ENCODE measurements around the gene KCNK13.
"Not testable (repeated sequence)": the region's sequence is repeated elsewhere in the genome, so short reads cannot be mapped to it uniquely, and the experiment has no call there.

Gene KCNK13

GRCh38 chr14:90188588-90188987, 126.8 kb downstream of the KCNK13 start:
- in situ Hi-C loops (cut with HindIII; ENCODE audit: low sequenced_read_pairs), result no loop called here

GRCh38 chr14:90191154-90191553, 129.4 kb downstream of the KCNK13 start:
- in situ Hi-C loops (cut with HindIII; ENCODE audit: low sequenced_read_pairs), result no loop called here

- in situ Hi-C loops (cut with HindIII; ENCODE audit: low sequenced_read_pairs), result no loop called here
Observed at GRCh38 chr14:90191585-90191984, 129.8 kb downstream of the KCNK13 start.

DNA sequence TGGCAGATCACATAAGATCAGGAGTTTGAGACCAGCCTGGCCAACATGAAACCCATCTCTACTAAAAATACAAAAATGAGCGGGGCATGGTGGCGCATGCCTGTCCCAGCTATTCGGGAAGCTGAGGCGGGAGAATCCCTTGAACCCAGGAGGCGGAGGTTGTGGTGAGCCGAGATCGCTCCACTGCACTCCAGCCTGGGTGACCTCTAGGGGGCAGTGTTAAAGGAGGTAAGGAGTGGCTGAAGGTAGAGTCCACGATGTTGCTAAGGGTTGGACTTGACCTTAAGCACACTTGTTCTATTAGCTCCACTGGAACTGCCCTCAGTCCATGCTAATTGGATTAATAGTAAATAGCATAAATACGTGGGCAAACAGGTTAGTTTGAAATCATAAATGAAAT, 132.1 kb downstream of the KCNK13 start:
- in situ Hi-C loops (cut with HindIII; ENCODE audit: low sequenced_read_pairs), result no loop called here

DNA sequence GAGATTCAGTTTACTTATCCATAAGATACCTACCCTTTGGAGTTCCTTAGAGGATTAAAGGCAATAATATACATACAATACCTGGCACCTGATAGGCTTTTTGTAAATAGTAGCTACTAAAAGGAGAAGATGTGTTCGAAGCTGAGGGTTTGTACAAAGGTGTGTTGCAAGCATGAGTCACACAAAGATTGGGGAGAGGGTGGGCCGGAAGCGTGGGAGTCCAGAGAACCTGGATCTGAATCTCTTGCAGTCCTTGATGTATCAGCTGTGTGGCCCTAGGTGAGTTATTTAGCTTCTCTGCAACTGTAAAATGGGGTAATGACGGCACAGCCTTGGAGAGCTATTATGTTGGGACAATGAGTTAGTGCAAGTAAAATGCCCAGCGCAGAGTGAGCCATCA, 132.9 kb downstream of the KCNK13 start:
- in situ Hi-C loops (cut with HindIII; ENCODE audit: low sequenced_read_pairs), result no loop called here

DNA sequence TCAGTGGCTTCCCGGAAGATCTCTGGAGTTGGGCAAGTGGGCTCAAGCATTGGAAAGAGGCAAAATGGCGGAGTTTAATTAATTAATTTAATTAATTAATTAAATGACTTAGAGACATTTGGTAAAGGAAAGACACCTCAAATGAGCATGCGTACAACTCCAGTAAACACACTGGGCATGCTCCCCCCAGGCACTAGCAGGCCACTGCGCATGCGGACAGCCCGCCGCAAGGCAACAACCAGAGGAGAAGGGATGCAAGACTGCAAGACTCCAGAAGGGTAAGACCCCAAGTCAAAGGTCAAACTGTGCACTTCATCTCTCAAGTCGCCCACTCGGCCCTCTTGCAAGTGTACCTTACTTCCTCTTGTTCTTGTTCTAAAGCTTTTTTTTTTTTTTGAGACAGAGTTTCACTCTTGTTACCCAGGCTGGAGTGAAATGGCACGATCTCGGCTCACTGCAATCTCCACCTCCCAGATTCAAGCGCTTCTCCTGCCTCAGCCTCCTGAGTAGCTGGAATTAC, 136.8 kb downstream of the KCNK13 start:
- in situ Hi-C loops (cut with HindIII; ENCODE audit: low sequenced_read_pairs), result no loop called here

DNA sequence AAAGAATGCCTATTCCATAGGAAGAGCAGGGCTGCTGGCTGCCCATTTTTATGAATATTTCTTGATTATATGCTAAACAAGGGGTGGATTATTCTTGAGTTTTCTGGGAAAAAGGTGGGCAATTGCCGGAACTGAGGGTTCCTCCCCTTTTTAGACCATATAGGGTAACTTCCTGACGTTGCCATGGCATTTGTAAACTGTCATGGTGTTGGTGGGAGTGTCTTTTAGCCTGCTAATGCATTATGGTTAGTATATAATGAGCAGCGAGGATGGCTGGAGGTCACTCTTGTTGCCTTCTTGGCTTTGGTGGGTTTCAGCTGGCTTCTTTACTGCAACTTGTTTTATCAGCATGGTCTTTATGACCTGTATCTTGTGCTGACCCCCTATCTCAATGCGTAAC, 138.8 kb downstream of the KCNK13 start:
- in situ Hi-C loops (cut with HindIII; ENCODE audit: low sequenced_read_pairs), result not testable (repeated sequence)

- in situ Hi-C loops (cut with HindIII; ENCODE audit: low sequenced_read_pairs), result no loop called here
Observed at GRCh38 chr14:90201344-90201743, 139.6 kb downstream of the KCNK13 start.

- in situ Hi-C loops (cut with HindIII; ENCODE audit: low sequenced_read_pairs), result no loop called here
Observed at GRCh38 chr14:90204516-90204915, 142.7 kb downstream of the KCNK13 start.

DNA sequence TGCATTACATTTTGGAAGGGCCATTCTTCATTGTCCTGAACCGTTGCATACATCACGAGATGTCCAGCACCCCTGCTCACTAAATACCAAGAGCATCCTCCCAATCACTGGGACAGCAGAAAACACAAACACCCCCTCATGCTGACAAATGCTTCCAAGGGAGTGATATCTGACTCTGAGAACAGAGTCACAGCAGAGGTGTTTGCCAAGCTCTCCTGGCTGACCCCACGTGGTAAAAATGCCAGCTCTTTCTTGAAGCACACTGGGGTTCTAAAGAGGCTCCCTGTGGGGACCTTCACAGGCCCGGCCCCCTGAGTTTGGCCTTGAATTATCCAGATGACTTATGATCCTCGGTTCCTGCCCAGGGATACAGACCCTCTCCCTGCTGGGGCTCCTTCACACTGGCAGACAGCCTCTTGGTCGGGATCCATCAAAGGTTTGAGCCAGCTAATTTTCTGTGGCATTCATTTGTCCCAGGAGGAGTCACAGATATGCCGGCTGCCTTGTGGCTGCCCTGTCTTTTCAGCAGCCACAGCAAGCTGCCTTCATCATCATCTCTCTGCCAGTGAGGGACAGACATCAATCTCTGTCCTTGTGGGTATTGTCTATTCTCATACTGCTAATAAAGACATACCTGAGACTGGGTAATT, 151.4 kb downstream of the KCNK13 start:
- in situ Hi-C loops (cut with HindIII; ENCODE audit: low sequenced_read_pairs), result no loop called here

DNA sequence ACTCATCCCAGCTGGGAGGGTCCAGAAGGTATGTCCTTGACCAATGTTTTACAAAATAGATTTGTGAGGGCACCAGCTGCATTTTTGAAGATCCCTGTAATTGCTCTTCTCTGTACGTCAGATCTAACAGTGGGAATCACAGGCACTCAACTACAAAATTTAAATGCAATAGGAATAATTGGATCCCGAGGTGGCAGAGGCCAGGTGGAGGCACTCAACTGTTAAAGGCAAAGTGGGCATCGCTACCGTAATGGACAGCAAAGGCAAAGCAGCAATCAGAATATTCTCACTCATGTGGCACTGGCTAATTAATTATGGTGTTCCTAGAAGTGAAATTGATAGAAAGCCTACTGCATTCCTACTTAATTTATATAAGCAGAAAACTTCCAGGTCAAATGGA, 166.7 kb downstream of the KCNK13 start:
- in situ Hi-C loops (cut with HindIII; ENCODE audit: low sequenced_read_pairs), result no loop called here

GRCh38 chr14:90229942-90230341, 168.1 kb downstream of the KCNK13 start:
- in situ Hi-C loops (cut with HindIII; ENCODE audit: low sequenced_read_pairs), result not testable (repeated sequence)
